NCI-H82 treated with DMSO at 0.1 percent for 48 hours (cell line): ENCODE results near the gene GPR176.
"Not testable (repeated sequence)": the region's sequence is repeated elsewhere in the genome, so short reads cannot be mapped to it uniquely, and the experiment has no call there.

ENCODE experiments used
- DNase-seq: peaks from one replicate; lab custom pipeline; 2025; ENCODE audit not compliant: unreplicated experiment; lab: John Stamatoyannopoulos, UW

The GPR176 gene

DNA sequence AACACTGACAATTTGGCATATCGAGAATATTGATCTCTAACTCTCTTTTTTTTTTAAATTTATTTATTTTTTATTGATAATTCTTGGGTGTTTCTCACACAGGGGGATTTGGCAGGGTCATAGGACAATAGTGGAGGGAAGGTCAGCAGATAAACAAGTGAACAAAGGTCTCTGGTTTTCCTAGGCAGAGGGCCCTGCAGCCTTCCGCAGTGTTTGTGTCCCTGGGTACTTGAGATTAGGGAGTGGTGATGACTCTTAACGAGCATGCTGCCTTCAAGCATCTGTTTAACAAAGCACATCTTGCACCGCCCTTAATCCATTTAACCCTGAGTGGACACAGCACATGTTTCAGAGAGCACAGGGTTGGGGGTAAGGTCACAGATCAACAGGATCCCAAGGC, 27.0 kb downstream of the GPR176 start:
- DNase-seq: not testable (repeated sequence)

DNA sequence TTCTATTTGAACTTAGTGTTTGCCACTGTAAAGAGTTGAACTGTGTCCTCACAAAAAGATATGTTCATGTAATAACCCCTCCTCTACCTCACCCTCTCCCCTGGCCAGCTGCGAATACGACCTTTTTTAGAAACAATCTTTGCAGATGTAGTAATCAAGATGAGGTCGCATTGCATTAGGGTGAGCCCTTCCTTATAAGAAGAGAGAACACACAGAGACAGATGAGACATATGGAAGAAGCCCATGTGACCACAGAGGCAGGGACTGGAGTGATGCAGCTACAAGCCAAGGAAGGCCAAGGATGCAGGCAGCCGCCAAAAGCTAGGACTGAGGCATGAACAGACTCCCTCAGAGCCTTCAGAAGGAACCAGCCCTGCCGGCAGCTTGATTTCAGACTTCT, 27.6 kb downstream of the GPR176 start:
- DNase-seq: no peak

DNA sequence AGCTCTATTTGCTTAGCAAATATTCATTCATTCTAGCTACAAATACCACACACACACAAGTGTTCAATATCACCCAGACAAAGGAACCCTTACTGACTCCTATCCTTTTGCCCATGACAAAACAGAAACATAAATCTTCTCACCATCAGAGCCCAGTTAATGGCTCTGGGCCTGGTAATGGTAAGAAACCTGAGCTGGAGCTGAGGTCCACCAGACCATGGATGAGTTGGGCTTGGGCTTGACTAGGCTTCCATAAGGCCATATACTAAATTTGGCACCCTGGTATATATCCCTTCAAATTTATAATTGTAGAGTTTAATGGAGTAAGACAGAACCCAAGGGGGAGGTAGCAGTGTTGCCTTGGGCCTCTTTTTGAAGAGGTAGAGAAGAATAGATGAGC, 29.4 kb downstream of the GPR176 start:
- no peak for DNase-seq

DNA sequence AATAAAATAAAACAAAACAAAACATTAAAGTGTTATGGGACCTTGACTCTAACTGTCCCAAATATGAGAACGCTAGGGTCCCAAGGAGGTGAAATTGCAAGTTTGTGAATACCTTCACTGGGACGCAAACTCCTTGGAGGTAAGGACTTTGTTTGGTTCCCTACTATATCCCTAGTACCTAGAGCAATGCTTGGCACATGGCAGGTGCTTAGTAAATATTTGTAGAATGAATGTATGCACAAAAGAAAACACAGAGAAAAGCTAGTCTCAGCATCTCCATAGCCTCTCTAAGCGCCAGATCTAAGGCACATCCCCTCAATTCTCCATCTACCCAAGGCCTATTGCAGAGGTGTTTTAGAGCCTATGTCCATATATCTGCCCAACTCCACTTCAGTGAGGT, 30.5 kb downstream of the GPR176 start:
- DNase-seq: no peak

DNA sequence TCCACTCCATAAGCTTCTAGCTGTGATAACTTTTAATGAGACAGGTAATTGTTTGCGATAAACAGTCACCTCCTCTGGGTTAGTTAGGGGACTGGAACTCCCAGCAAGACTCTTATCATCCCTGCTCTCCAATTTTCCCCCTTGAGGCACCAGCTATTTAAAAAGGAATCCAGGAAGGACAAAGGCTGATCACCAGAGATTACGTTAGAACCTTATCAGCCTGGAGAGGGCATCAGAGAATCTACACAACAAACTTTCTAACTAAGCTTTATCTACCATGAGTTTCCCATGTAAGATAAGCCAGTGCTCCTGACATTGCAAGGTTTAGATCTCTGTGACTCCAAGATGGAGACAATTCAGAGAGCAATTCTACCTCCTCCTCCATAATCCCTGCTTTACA, 31.3 kb downstream of the GPR176 start:
- no peak for DNase-seq

DNA sequence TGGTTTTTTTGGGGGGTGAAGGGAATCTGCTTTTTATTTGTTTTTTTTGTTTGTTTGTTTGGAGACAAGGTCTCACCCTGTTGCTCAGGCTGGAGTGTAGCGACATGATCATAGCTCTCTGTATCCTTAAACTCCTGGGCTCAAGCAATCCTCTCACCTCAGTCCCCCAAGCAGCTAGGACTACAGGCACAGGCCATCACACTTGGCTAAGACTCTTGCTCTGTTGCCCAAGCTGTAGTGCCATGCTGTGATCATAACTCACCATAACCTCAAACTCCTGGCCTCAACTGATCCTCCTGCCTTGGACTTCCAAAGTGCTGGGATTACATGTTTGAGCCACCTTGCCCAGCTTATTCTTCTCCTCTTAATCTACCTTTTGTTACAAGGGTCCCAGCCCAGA, 31.8 kb downstream of the GPR176 start:
- DNase-seq: no peak

DNA sequence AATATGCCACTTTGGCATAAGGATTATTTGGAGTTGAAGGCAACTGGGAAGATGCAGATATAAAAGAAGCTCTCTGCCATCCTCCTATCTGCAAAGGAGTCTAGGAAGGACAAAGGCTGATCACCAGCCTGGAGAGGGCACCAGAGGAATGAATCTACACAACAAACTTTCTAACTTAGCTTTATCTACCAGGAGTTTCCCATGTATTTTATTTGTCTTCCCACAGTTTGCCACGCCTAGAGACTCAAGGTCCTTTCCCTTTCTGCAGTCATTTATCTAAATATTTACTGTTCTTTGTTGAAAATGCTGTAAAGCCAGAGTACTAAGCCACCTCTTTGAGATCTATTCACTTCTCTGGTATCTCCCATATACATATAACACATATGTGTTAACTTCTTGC, 32.2 kb downstream of the GPR176 start:
- DNase-seq: no peak

DNA sequence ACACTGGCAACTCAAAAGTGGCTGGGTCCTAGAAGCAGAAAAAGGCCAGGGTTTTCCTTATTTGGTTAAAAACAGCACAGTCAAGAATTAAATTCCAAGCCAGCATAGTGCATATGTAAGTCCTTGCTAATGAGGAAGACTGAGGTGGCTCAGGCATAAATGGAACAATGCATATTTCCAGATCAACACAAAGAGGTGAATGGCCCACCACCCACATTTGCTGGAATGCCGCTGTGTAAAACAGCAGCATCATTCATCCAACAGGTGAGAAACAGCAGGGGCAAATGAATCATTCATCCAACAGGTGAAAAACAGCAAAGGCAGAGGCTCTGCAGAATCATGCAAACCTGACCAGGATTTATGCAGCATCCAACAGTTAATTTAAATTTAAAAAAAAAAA, 32.9 kb downstream of the GPR176 start:
- DNase-seq: no peak

DNA sequence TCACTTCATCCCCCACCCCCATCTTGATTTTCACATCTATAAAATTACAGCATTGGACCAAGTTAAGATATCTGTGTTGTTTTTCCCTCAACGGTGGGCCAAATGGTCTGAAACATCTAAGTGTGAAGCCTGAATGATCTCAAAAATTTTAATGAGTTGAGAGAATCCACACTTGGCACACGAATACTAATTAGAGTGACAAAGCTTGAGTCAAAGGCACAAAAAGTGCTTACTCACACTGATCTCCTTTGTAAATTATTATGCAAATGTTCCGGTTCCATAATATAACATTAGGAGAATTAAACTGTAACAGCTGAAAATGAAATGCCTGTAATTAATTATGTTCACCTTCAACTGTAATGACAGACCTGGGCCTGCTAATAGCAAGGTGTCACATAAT, 33.6 kb downstream of the GPR176 start:
- DNase-seq: no peak

DNA sequence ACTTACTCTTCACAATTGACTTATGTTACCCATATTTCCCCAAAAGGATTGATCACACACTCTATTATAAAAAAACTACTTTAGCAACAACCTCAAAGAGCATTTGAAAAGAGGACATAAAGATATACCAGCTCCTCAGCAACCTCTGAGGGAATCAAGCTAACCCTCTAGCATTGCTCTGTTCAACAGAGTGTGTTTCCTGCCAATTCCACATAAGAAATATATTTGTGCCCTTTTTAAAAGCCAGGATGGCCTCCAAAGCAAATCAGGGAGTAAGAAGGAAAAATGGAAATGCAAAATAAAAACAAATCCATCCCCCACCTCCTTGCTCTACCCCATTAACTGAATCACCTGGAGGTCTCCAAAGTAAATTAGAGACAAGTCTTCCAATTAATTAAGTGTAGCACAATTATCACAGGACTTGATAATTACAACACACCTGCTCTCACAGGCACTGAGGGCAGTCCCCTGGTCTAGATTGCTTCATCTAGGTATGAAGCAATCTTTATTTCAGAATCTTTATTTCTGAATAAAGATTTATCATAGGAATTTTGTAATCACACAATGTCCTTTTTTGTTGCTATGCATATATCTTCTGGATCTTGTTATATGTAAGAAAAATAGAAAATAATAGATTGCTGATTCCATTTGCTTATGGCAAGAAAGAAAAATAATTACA, 34.8 kb downstream of the GPR176 start:
- DNase-seq: no peak

DNA sequence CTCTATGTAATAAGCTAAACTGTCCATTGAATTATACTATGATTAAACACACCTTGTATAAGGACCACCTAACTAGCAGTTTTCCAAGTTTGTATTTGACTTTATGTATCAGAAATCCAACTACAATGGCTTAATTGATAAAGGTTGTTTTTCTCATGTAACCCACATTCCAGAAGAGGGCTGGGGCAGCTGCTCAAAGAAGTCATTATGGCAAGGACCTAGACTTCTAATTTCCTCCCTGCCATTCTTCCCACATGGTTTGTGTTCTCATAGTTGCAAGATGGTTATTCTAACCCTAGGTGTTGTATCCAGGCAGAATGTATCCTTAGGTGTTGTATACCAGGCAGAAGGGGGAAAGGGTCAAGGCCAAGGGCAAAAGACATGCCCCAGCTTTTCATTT, 35.7 kb downstream of the GPR176 start:
- no peak for DNase-seq

DNA sequence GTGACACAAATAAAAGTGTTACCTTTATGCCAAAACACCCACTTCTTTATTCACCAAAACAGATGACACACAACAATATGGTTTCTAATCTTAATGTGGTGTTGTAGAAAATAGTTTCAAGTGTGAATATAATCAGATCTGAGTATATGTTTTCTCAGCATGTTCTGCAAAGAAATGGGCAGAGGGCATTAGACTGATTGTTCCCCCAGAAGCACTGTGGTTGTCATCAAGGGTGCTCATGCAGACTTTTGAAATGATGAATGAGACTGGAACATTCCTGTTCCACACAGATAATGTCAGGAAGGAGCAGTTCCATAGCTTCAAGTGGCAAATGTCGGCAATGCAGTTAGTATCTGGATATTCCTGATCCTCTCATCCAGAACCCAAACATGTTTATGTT, 37.5 kb downstream of the GPR176 start:
- DNase-seq: no peak

DNA sequence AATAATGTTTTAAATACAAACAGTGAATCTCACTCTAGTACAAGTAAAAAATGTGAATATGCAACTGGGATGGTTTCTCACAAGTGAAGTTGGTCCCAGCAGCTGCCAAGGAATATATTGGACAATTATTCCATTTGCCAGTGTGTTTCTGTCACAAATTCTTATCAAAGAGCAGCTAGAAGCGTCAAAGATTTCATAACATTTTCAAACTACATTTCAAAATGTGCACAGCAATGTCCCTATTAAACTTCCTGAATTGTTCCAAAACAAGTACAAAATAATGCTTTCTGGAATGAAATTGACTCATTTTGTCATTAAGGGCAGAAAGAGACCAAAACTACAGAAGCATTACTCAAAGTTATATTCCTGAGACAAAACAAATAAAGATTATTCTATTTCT, 38.3 kb downstream of the GPR176 start:
- DNase-seq: no peak

DNA sequence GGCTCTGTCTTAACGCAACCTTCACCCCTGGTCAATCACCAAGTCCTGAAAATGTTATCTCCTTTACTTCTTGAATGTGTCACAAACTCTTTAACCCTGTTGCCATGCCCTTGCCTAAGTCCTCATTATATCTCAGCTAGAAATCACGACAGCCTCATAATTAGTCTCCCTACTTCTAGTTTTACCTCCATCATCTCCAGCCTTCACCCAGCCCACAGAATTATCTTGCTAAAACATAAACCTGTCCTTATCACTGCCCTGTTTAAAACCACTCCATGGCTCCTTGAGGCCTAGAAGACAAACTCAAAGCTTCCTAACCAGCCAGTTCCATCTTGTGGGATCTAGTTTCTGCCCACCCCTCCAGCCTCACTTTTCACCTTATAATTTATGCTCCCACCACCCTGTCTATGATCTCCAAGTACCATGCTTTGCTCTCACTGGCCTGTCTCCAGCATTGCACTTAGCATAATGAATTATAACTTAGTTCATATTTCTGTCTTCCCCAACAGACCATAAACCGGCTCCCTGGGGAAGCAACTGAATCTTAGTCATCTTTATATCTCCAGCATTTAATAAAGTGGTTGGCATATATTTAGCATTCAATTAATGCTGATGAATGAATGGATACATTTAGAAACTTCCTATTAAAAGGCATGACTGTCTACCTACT, 39.2 kb downstream of the GPR176 start:
- DNase-seq: no peak

DNA sequence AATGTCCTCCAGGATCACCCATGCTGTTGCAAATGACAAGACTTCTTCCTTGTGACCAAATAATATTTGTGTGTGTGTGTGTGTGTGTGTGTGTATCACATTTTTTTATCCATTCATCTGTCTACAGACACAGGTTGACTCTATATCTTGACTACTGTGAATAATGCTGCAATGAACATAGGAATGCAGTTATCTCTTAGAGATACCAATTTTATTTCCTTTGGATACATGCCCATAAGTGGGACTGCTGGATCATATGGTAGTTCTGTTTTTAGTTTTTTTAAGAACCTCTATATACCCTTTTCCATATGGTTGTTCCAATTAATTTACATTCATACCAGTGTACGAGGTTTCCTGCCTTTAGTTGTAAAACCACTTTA, 41.7 kb downstream of the GPR176 start:
- DNase-seq: no peak

DNA sequence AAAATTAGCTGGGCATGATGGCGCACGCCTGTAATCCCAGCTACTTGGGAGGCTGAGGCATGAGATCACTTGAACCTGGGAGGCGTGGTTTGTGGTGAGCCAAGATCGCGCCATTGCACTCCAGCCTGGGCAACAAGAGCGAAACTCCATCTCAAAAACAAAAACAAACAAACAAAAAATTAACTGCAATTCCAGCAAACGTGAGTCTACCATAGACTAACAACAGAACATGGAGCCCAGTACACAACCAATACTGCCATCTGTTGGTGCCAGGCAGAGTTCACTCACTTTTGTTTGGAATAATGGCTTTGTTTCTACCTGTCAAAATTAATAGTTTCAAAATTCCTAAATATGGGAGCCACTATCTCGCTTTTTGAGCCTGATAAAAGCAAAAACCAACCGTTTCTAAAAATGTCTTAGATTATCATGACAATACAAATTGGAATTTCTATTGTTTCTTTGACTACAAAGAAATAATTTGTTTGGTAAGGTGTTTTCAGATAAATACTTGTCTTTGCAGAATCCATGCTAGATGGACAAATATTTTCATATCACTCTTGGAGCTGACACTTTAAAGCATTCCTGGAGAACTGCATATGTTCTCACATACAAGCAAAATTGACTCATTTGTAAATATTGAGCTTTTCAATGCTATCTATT, 45.0 kb downstream of the GPR176 start:
- no peak for DNase-seq

DNA sequence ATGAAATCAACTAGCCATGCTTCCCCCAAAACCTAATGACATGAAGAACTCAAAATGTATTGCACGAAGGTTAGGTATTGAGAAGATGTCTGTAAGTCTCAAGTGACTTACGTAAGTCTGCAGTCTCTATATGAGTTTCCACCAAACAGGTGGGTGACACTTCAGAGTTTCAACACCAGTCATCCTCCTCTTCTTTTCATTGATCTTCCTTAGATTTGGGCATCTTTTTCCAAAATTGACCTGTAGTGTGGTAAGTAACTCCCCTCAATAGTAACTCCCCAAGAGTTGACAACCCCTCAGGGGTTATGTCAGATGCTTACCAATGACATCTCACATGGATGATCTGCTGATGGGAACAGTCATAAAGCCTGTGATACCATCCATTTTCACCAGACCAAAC, 46.1 kb downstream of the GPR176 start:
- no peak for DNase-seq

DNA sequence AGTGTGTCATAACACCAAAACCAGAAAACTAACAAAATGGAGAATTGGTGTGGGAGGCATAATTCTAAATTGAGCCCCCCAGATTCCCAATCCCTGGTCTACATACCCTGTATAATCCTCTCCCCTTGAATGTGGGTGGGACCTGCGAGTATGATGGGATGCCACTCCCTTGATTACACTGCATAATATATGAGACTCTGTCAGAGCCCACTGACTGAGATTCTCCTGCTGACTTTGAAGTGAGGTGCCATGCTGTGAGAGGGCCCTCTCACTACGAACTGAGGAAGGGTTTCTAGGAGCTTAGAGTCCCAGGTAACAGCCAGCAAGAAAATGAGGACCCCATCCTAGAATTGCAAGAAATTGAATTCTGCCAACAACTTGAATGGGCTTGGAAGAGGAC, 49.5 kb downstream of the GPR176 start:
- DNase-seq: no peak

DNA sequence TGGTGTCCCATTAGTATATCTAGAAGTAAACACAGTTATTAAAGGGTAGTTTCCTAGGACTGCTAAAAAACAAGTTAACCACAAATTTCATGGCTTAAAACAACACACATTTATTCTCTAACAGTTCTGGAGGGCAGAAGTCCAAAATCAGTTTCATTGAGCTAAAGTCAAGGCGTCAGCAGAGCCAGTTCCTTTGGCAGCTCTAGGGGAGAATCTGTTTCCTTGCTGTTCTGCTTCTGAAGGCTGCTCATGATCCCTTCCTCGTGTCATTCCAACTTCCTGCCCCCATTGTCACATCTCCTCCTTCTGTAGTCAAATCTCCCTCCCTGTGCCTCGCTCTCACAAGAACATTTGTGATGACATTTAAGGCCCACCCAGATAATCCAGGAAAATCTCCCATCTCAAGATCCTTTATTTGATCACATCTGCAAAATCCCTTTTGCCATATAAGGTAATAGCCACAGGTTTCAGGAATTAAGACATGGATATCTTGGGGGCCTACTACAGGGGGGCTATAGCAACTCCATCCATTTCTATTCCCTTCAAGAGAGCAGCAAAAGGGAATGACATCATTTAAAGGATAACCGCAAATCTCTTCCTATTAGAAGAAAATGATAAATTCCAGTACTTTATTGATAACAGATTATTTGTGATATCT, 50.1 kb downstream of the GPR176 start:
- no peak for DNase-seq

DNA sequence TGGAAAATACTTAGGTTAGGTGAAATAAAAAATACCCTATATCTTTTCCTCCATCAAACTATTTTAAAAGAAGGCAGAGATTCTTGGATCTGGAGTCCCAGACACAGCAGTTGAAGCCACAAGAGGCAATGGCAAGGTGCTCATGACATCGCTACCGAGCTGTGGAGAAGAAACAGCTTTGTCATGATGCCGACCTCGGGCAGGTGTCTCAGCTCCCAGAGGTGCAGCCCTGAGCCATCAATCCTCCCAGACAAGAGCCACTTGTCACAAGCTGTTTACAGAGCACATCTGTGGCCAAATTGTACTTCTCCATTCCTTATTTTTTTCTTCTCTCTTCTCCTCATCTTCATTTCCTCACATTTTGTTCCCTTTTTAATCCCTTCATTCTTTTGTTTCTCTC, 50.8 kb downstream of the GPR176 start:
- DNase-seq: no peak

DNA sequence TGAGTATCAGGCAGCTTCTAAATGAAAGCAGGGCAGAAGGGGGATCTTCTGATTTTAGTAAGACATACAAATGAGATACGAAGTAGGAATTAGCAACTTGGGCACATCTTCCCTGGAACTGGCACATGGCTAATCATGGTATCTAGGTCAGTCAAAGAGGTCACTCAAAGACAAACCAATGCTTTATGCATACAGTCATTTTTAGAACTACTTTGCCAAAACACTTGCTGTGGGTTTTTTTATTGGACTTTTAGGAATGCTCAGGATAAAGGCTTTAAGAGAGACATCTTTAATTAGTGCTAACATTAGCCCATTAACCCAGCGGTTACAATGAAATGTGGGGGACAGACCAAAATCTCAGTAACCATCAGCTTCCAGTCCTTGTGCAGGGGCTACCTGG, 51.7 kb downstream of the GPR176 start:
- no peak for DNase-seq

DNA sequence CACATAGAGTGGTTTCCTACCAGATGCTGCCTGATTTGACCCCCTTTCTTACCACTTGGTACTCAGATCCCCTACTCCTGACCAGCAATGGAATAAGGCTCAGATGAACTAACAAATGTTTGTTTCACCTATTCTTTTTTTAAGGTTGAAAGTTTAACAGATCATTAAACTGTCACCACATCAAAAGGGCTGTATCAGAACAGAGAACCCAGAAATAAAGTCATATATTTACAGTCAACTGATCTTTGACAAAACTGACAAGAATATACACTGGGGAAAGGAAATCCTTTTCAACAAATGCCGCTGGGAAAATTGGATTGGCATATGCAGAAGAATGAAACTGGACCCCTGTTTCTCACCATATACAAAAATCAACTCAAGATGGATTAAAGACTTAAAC, 56.0 kb downstream of the GPR176 start:
- DNase-seq: no peak
